Neural progenitor cell (in vitro differentiated cells): ENCODE measurements around the gene OTUD4. TPM values are rescaled to one million over a fixed set of nuclear protein-coding genes. Genes with fewer than 3 reads are reported as not detected.

Experiments used
- DNase-seq: peaks from one replicate; pipeline ENCODE4 v3.0.0-alpha.2; 2016; ENCODE audit warnings: low spot score
- H2AFZ ChIP-seq: fragments of 200-600 bp; sonication (generic); replicated peaks from 2 replicates; pipeline ENCODE4 v1.6.1; 2016; ENCODE audit warnings: antibody characterized with exemption
- H3F3A ChIP-seq: fragments of 200-600 bp; sonication (generic); 2 replicates; pipeline ENCODE4 v1.6.1; 2016; ENCODE audit warnings: antibody characterized with exemption, low read depth
- H3K27ac ChIP-seq: fragments of 200-600 bp; sonication (generic); 2 replicates; pipeline ENCODE4 v1.5.1; 2016; ENCODE audit warnings: mild to moderate bottlenecking
- H3K27me3 ChIP-seq: fragments of 200-600 bp; sonication (generic); 2 replicates; pipeline ENCODE4 v1.6.1; 2016; ENCODE audit warnings: mild to moderate bottlenecking, moderate library complexity
- H3K36me3 ChIP-seq: fragments of 200-600 bp; sonication (generic); 2 replicates; pipeline ENCODE4 v1.5.1; 2016
- H3K4me1 ChIP-seq: fragments of 200-600 bp; sonication (generic); 2 replicates; pipeline ENCODE4 v1.6.1; 2016; ENCODE audit warnings: mixed run types
- H3K4me2 ChIP-seq: fragments of 200-600 bp; sonication (generic); 2 replicates; pipeline ENCODE4 v1.6.1; 2016
- H3K4me3 ChIP-seq: fragments of 200-600 bp; sonication (generic); 2 replicates; pipeline ENCODE4 v1.5.1; 2016
- H3K79me2 ChIP-seq: fragments of 200-600 bp; sonication (generic); 2 replicates; pipeline ENCODE4 v1.6.1; 2016; ENCODE audit warnings: low read depth
- H3K9ac ChIP-seq: fragments of 200-600 bp; sonication (generic); 2 replicates; pipeline ENCODE4 v1.6.1; 2016
- H3K9me3 ChIP-seq: fragments of 200-600 bp; sonication (generic); 2 replicates; pipeline ENCODE4 v1.5.1; 2016; ENCODE audit warnings: low read depth
- H4K20me1 ChIP-seq: fragments of 200-600 bp; sonication (generic); 2 replicates; pipeline ENCODE4 v1.6.1; 2016; ENCODE audit warnings: low read depth
- H3K27ac Mint-ChIP-seq: 3 replicates; pipeline ENCODE4 v1.8.0; 2021; ENCODE audit warnings: mixed read lengths
- H3K27me3 Mint-ChIP-seq: 2 replicates; pipeline ENCODE4 v1.8.0; 2022; ENCODE audit warnings: low read depth, mild to moderate bottlenecking, inconsistent platforms, moderate library complexity, mixed read lengths; ENCODE audit not compliant: insufficient read depth
- H3K36me3 Mint-ChIP-seq: 3 replicates; pipeline ENCODE4 v1.8.0; 2021; ENCODE audit warnings: mixed read lengths
- H3K4me1 Mint-ChIP-seq: 3 replicates; pipeline ENCODE4 v1.8.0; 2021; ENCODE audit warnings: mixed read lengths
- H3K4me3 Mint-ChIP-seq: 3 replicates; pipeline ENCODE4 v1.8.0; 2021; ENCODE audit warnings: mild to moderate bottlenecking, moderate library complexity, mixed read lengths
- H3K9me3 Mint-ChIP-seq: 3 replicates; pipeline ENCODE4 v1.8.0; 2020; ENCODE audit warnings: mixed read lengths
- CTCF ChIP-seq: fragments of 200-600 bp; sonication (generic); IDR thresholded peaks from 2 replicates; pipeline ENCODE4 v1.5.1; 2017; ENCODE audit warnings: antibody characterized with exemption, mild to moderate bottlenecking
- EZH2 ChIP-seq: fragments of 200-600 bp; sonication (generic); IDR thresholded peaks from 2 replicates; pipeline ENCODE4 v1.6.1; 2017; ENCODE audit warnings: antibody characterized with exemption, mild to moderate bottlenecking, moderate library complexity
- EZH2phosphoT487 ChIP-seq: fragments of 200-600 bp; sonication (generic); IDR thresholded peaks from 2 replicates; pipeline ENCODE4 v1.6.1; 2017; ENCODE audit warnings: antibody characterized with exemption
- total RNA-seq: library from RNA; depleted of rRNA; stranded (reverse); fragments of >200 nt; gene quantifications from 2 replicates; pipeline ENCODE4 v1.2.3, GENCODE V29; 2015; ENCODE audit warnings: low replicate concordance

Gene OTUD4
- total RNA-seq, 1 donor from 2014 or later, result 34.3 TPM

- H3K36me3 Mint-ChIP-seq, result no peaks in the 10 kb centered on the region
- peaks cover 6% of the 10 kb centered on the region for H3K27me3 Mint-ChIP-seq
These were observed 32.9 kb upstream of the OTUD4 start for GRCh38 chr4:145213245-145213644.

GRCh38 chr4:145207934-145208333 is 27.5 kb upstream of the OTUD4 start:
- Histone ChIP-seq H3K79me2 (no peaks in the 10 kb centered on the region), H3K4me2 (no peak overlapping the region), H4K20me1 (no peaks in the 10 kb centered on the region), H2AFZ (no peak overlapping the region), H3K9ac (no peak overlapping the region), H3K9me3 (no peaks in the 10 kb centered on the region), H3K36me3 (no peaks in the 10 kb centered on the region), H3F3A (no peaks in the 10 kb centered on the region), H3K27me3 (no peaks in the 10 kb centered on the region), H3K27ac (no peak overlapping the region), H3K4me3 (no peak overlapping the region), H3K4me1 (no peaks in the 10 kb centered on the region)
- TF ChIP-seq CTCF (no peak), EZH2 (no peak), EZH2phosphoT487 (no peak)
- Mint-ChIP-seq H3K36me3 (no peaks in the 10 kb centered on the region), H3K4me3 (no peak overlapping the region), H3K9me3 (no peaks in the 10 kb centered on the region), H3K27ac (no peak overlapping the region), H3K27me3 (peaks cover 4% of the 10 kb centered on the region), H3K4me1 (peaks cover 7% of the 10 kb centered on the region)
- DNase-seq, result no peak

More at GRCh38 chr4:145213245-145213644, 32.9 kb upstream of the OTUD4 start:
- TF ChIP-seq EZH2phosphoT487 (no peak), CTCF (no peak), EZH2 (no peak)
- H3K79me2 ChIP-seq, result no peaks in the 10 kb centered on the region
- H3K27ac ChIP-seq, result no peak overlapping the region
- H2AFZ ChIP-seq, result no peak overlapping the region
- no peaks in the 10 kb centered on the region for H3K9me3 Mint-ChIP-seq
- no peak overlapping the region for H3K27ac Mint-ChIP-seq
- no peaks in the 10 kb centered on the region for H3K9me3 ChIP-seq
- no peak overlapping the region for H3K4me3 Mint-ChIP-seq
- no peaks in the 10 kb centered on the region for H4K20me1 ChIP-seq
- DNase-seq, result no peak
- H3K4me1 ChIP-seq, result peaks cover 7% of the 10 kb centered on the region
- H3K4me1 Mint-ChIP-seq, result peaks cover 5% of the 10 kb centered on the region
- no peaks in the 10 kb centered on the region for H3K27me3 ChIP-seq
- no peaks in the 10 kb centered on the region for H3K36me3 ChIP-seq
- H3K9ac ChIP-seq, result no peak overlapping the region
- no peak overlapping the region for H3K4me3 ChIP-seq
- H3F3A ChIP-seq, result no peaks in the 10 kb centered on the region
- no peak overlapping the region for H3K4me2 ChIP-seq

GRCh38 chr4:145203410-145203809 is 23.0 kb upstream of the OTUD4 start:
- no peak overlapping the region for H3K9ac ChIP-seq
- DNase-seq, result no peak
- Mint-ChIP-seq H3K9me3 (no peaks in the 10 kb centered on the region), H3K27me3 (peaks cover 4% of the 10 kb centered on the region), H3K36me3 (no peaks in the 10 kb centered on the region), H3K4me1 (peaks cover 12% of the 10 kb centered on the region), H3K4me3 (no peak overlapping the region), H3K27ac (no peak overlapping the region)
- H3K4me2 ChIP-seq, result no peak overlapping the region
- H3K79me2 ChIP-seq, result no peaks in the 10 kb centered on the region
- no peaks in the 10 kb centered on the region for H3K9me3 ChIP-seq
- no peak overlapping the region for H2AFZ ChIP-seq
- no peaks in the 10 kb centered on the region for H4K20me1 ChIP-seq
- H3K36me3 ChIP-seq, result no peaks in the 10 kb centered on the region
- no peak overlapping the region for H3K4me3 ChIP-seq
- H3K27ac ChIP-seq, result no peak overlapping the region
- no peaks in the 10 kb centered on the region for H3K27me3 ChIP-seq
- TF ChIP-seq CTCF, result no peak
- TF ChIP-seq EZH2, result no peak
- TF ChIP-seq EZH2phosphoT487, result no peak
- no peaks in the 10 kb centered on the region for H3K4me1 ChIP-seq
- H3F3A ChIP-seq, result no peaks in the 10 kb centered on the region
